HG03558 (cell line): Measurements from ENCODE around the gene GGTA1.
"Not testable (repeated sequence)": the region's sequence is repeated elsewhere in the genome, so short reads cannot be mapped to it uniquely, and the experiment has no call there.

ENCODE experiments used
- ATAC-seq: cut with Tn5 transposase; IDR thresholded peaks from one replicate; pipeline ENCODE4 v1.9.1; 2021; ENCODE audit warnings: moderate number of reproducible peaks; ENCODE audit not compliant: unreplicated experiment; ENCODE audit errors: extremely low read depth

GGTA1 gene

GRCh38 chr9:121463026-121463807, 36.4 kb downstream of the GGTA1 start:
- ATAC-seq, result no peak

GRCh38 chr9:121459513-121459912, 40.1 kb downstream of the GGTA1 start:
- ATAC-seq, result no peak

DNA sequence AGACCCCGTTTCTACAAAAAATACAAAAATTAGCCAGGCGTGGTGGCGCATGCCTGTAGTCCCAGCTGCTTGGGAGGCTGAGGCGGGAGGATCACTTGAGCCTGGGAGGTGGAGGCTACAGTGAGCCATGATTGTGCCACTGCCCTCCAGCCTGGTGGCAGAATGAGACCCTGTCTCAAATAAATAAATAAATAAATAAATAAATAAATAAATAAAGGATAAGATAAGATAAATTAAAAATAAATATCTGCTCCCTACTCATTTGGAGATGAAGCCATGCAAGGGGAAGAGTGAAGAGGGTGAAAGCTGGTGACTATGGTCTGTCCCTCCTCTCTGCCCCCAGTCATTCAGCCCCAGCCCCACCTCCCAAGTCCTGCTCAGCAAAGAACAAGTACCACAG, 41.2 kb downstream of the GGTA1 start:
- ATAC-seq, result not testable (repeated sequence)

DNA sequence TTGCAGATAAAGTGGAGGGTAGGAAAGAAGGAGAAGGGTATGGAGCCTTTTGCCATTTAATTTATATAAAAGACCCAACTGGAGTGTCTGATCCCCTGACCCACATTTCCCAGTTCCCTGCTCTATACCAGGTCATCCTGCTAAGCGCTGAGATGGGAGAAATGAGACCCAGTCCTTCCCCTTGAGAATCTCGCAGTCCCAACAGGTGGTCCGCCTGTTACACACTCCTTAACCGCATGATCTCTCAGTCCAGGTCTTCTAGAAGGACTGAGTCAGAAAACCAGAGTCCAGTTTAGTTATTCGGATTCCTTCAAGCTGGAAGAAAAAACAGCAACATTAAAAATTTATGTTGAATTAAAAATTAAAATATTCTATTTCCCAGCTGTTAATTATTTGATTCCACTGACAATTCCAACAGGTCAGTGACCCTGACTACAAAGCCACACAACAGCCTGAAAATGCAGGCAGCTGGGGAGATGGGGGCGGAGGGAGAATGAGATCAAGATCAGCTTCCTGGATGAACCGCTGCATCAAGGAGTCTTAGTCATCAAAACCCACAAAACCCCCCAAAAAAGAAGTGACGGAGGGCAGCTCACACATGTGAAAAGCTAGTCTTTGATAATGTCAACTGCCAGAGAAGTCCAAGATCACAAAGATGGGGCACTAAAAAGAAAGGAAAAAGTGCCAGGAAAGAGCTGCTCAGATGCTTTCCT, 44.0 kb downstream of the GGTA1 start:
- ATAC-seq, result no peak

GRCh38 chr9:121454972-121455371, 44.7 kb downstream of the GGTA1 start:
- ATAC-seq, result no peak

DNA sequence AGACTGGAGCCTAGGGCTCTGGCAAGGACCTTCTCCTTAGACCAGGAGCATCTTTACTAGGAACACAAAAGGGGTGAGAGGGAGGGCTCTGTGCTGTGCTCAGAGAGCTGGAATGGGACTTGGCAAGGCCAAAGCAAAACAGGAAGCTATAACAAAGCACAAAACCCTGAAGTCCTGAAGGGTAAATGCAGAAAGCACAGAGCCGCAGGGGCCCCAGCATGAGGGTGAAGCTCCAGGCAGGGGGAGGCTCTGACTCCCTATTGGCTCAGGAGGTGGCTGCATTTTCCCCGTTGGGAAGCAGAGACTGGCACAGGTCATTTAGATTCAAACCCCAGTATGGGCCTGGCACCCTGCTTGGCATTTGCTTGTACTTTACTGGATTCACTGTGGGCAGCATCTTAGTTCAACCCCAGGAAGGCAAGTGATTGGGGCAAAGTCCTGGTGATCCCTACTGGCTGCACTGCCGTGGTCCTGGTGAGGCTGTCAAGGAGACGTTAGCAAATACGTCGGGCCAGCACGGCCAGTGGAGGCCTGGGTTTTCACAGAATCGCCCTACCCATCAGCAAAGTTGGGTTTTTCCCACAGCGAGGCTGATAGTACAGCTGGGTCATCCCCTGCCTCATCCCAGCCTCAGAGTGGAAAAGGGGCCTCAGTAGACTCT, 46.3 kb downstream of the GGTA1 start:
- ATAC-seq, result no peak

GRCh38 chr9:121452085-121452484, 47.6 kb downstream of the GGTA1 start:
- no peak for ATAC-seq

DNA sequence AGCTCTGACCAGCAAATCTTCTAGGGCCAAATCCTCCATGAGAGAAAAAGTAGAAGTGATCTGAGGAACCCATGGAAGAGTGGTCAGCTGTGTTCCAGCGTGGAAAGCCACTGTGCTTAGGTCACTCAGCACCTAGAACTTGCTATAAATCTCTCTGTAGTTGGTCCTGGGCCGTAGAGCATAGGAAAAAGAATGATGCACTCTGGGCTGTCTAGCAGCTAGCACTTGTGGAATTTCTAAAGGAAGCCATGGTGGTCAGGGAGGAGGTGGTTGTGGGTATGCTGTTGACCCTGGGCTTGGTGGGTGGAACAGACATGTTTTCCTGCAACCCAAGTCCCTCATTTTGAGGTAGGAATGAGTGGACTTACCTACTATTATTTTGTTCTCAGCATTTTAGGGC, 48.1 kb downstream of the GGTA1 start:
- ATAC-seq, result no peak

DNA sequence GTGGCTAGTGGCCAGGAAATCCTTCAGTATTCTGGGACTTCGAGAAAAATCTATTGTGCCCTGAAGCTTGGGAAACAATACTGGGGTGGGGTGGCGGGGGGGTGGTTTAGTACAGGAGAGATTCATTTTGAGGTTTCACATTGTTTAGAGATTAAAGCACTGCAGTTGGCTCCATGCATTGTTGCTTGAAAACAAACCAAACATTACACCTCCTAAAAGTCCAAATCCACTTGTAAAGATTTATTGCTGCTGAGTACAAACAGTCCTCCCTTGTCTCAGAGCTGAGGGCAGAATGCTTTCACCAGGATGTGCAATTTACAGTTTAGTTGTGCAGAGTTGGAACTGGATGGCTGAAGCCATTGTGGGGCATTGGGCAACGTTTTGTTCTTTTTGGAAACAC, 49.4 kb downstream of the GGTA1 start:
- no peak for ATAC-seq

DNA sequence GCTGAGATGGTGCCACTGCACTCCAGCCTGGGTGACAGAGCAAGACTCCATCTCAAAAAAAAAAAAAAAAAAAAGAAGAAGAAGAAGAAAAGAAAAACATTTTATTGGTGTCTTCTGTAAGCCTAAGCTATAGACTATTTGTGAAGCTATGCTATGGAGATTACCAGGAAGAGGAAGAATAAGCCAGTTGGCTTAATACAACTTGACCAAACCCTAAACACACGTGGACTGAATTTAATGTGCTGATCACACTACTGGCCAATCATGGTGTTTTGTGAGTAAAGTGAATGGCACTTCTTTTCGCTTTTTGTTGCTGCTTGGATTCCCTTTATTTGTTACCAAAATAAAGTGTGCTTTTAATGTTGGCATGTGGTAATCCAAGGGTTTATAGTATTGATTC, 49.9 kb downstream of the GGTA1 start:
- no peak for ATAC-seq

DNA sequence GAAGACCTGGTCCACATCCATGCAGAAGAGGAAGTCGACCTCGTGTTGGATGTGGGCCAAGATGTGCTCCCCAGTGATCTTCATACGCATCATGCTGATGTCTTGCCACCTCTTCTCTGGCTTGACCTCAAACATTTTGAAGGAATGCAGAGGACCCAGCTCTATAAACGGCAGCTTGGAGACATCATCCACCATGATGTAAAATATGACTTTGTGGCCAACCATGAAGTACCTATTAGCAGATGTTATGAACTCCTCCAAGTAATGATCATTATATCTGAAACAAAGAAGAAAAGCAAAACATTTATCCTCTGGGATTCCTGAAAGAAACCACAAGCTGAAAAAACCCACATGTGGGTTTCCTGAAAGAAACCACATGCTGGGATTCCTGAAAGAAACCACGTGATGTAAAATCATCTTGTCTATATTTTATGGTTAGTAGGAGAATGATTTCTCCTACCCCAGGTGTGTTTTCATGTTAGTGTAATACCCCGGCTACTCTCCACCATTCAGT, 52.3 kb downstream of the GGTA1 start:
- ATAC-seq, result no peak

- ATAC-seq, result no peak
Measured at GRCh38 chr9:121445986-121446385, 53.7 kb downstream of the GGTA1 start.

DNA sequence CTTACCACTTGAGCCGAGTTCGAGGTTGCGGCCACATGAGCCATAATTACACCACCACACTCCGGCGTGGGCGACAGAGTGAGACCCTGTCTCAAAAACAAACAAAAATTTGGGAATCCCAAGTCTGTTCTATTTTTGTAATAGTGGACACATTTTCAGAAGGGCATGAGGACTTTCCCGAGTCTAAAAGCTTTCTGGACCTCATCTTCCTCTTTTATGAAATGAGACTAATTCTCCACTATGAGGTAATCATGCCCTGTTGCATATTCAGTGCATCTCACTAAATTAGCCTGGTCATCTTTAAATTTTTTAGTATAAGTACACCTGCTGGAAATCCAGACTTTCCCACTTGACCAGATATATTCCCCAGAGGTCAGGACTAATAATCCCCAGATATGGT, 55.7 kb downstream of the GGTA1 start:
- no peak for ATAC-seq

- ATAC-seq, result no peak
Measured at GRCh38 chr9:121441165-121441564, 58.5 kb downstream of the GGTA1 start.

DNA sequence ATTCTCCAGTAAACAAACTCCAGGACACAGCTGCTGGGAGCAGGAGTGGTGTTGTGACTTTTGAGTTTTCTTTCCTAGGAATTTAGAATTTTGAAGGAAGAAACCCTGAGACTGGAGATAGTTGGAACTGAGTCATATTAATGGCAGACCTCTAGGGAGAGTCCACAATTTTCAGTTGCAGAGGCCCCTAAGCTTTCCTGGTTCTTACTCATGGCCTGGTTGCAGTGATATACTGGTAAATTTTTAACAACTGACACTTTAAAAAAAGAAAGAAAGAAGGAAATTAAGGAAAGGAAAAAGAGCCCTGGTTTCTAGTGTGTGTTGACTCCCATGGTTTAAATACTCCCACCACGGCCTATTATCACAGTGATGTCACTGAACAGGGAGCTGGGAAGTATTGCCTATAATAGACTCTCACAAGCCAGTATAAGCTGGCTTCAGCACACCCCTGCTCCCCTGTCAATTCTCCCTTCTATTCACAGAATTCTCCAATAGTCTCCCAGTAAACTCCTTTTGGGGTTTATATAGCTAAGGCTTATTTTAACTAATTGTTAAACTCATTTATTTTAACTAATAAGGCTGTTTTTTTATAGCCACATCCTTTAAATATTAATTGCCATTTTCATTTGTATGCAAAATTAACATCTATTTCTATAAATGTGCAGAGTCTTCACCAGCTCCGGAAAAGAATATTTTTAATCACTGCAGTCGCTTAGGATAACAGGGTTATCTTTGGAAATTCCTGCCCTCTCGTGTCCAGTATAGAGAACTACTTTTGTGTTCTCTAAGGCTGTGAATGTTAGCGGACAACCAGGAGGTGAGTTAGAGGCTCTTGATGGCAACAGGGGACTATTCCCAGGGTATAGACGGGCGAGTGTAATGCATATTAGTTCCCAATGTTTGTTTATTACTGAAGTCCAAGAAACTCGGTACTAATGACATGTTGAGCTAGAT, 59.7 kb downstream of the GGTA1 start:
- ATAC-seq, result no peak

- no peak for ATAC-seq
Measured at GRCh38 chr9:121439016-121439415, 60.6 kb downstream of the GGTA1 start.

DNA sequence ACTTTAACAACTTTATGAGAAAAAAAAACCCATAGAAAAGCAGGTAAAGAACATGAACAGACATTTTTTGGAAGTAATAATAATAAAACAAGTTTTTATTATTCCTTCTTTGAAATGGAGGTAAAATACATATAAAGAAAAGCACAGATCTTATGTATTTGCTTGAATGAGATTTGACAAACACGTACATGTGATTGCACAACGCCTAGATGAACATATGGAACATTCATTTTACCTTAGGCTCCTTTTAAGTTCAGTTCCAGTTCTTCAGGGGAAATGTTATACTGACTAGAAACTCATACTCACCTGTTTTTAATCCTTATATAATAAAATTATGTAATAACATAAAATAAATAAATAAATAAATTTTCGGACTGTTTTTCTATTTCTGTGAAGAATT, 61.8 kb downstream of the GGTA1 start:
- ATAC-seq, result no peak

GRCh38 chr9:121437046-121437445, 62.6 kb downstream of the GGTA1 start:
- not testable (repeated sequence) for ATAC-seq

- ATAC-seq, result no peak
Measured at GRCh38 chr9:121434969-121435368, 64.7 kb downstream of the GGTA1 start.

GRCh38 chr9:121427899-121428298, 71.7 kb downstream of the GGTA1 start:
- no peak for ATAC-seq
